CD4-positive, alpha-beta T cell treated with Interleukin-17A for 1 hour (primary cell): ENCODE measurements around the gene CALCOCO1.
"Not testable (repeated sequence)": the region's sequence is repeated elsewhere in the genome, so short reads cannot be mapped to it uniquely, and the experiment has no call there.

Experiments used
- DNase-seq: peaks from one replicate; pipeline ENCODE4 v3.0.0-alpha.2; 2020

CALCOCO1 gene

GRCh38 chr12:53696285-53696654 is 31.0 kb downstream of the CALCOCO1 start:
- peak; percentile 15 for DNase-seq

- peak; percentile 28 for DNase-seq
These were observed 31.8 kb downstream of the CALCOCO1 start for GRCh38 chr12:53695152-53696145.

GRCh38 chr12:53694756-53695151 is 32.5 kb downstream of the CALCOCO1 start:
- no peak for DNase-seq

GRCh38 chr12:53688134-53688533 is 39.1 kb downstream of the CALCOCO1 start:
- no peak for DNase-seq

- no peak for DNase-seq
These were observed 40.8 kb downstream of the CALCOCO1 start for GRCh38 chr12:53686436-53686835.

GRCh38 chr12:53684654-53685220 is 42.5 kb downstream of the CALCOCO1 start:
- no peak for DNase-seq

- no peak for DNase-seq
These were observed 43.3 kb downstream of the CALCOCO1 start for GRCh38 chr12:53683983-53684382.

- DNase-seq, result no peak
These were observed 43.8 kb downstream of the CALCOCO1 start for GRCh38 chr12:53683494-53683893.

- DNase-seq, result not testable (repeated sequence)
These were observed 47.2 kb downstream of the CALCOCO1 start for GRCh38 chr12:53680061-53680460.

- no peak for DNase-seq
These were observed 49.5 kb downstream of the CALCOCO1 start for GRCh38 chr12:53677800-53678148.

GRCh38 chr12:53677016-53677799 is 50.0 kb downstream of the CALCOCO1 start:
- no peak for DNase-seq

- no peak for DNase-seq
These were observed 50.6 kb downstream of the CALCOCO1 start for GRCh38 chr12:53676656-53677015.

- DNase-seq, result peak; percentile 98
These were observed 51.3 kb downstream of the CALCOCO1 start, which contains the start of gene ATP5MC2 for GRCh38 chr12:53675701-53676607. TSS of gene ATP5MC2 (minus strand) at chr12:53676083. CDS start at chr12:53672614, 3,469 bp downstream.

GRCh38 chr12:53674977-53675700 is 52.1 kb downstream of the CALCOCO1 start:
- no peak for DNase-seq

GRCh38 chr12:53670971-53671370 is 56.3 kb downstream of the CALCOCO1 start:
- no peak for DNase-seq

- no peak for DNase-seq
These were observed 56.9 kb downstream of the CALCOCO1 start for GRCh38 chr12:53670308-53670707.

GRCh38 chr12:53667080-53667479 is 60.2 kb downstream of the CALCOCO1 start:
- DNase-seq, result no peak

GRCh38 chr12:53664936-53665335 is 62.3 kb downstream of the CALCOCO1 start:
- DNase-seq, result no peak

GRCh38 chr12:53664191-53664590 is 63.1 kb downstream of the CALCOCO1 start:
- DNase-seq, result no peak

- no peak for DNase-seq
These were observed 67.2 kb downstream of the CALCOCO1 start for GRCh38 chr12:53660041-53660440.

- no peak for DNase-seq
These were observed 67.7 kb downstream of the CALCOCO1 start for GRCh38 chr12:53659571-53659981.
